Stimulated activated CD8-positive, alpha-beta memory T cell treated with anti-CD3 and anti-CD28 coated beads, Interleukin-4, amount 100 ng/mL, for 24 hours (primary cell): ENCODE data around the gene MINK1.
"Not testable (repeated sequence)": the region's sequence is repeated elsewhere in the genome, so short reads cannot be mapped to it uniquely, and the experiment has no call there.

Experiments
- DNase-seq: peaks from one replicate; pipeline ENCODE4 v3.0.0-alpha.2; 2020; ENCODE audit warnings: low read depth

Gene MINK1

DNA sequence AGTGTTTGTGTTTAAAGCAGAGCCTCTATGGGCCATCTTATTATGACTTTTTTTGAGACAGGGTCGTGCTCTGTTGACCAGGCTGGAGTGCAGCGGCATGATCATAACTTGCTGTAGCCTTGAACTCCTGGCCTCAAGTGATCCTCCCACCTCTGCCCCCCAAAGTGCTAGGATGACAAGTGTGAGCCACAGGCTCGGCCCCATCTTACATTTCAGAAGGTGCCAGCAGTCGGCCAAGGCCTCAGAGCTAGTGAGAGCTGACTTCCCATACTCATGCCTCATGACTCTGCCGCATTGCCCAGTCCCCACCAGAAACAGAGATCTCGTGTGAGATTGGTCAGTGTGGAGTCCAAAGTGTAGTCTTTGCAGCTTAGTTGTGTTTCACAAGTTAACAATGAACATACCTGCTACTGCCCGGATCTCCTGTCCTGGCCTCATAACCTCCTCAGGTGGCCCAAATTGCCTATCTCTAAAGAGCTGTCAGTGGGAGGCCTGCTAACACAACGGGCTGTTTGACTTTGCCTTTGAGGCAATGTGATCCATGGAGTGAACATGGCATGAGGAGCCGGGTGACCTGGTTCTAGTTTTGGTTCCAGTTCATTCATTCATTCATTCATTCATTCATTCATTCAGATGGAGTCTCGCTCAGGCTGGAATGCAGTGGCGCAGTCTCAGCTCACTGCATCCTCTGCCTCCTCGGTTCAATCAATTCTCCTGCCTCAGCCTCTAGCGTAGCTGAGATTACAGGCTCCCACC lies 13.7 kb downstream of the MINK1 start:
- no peak for DNase-seq

DNA sequence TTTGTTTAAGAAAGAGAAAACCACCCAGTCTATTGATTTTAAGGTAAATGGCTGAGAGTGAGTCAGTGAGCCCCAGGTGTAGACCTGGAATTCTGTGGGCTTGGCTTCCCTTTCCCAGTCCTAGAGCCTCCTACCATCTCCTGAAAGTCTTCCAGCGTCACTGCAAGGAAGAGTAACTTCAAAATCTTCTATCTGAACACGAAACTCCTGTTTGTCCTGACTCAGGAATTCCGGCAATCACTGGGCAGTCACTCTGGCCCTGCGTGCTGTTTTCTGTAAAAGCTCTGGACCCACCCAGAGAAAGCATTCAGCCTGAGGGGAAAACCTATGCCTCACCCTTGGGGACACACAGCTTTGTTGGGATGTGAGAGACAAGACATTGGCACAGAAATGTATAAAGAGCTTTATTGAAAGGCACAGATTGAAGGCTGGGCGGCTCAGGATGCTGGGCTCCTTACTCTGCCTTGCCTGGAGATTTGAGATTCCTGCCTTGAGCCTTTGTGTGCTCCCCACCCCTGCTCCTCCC lies 15.9 kb downstream of the MINK1 start:
- DNase-seq = no peak

DNA sequence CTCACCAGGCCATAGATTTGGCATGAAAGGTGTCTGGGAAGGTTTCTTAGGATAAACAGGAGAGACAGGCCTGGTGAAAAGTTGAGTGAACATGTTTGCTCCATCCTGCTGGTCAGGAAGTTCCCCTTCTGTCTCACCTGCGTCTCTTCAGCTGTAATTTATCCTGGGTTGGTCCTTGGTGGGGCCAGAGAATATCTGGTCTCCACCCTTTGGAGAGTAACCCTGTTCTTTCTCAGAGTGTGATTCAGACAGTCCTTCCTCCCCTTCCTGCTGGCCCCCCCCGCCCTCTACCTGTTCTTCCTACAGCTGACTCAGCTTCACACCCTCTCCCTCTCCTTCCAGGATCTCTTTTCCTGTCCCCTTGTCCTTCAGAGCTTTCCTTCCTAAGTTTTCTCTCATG lies 17.1 kb downstream of the MINK1 start:
- no peak for DNase-seq

DNA sequence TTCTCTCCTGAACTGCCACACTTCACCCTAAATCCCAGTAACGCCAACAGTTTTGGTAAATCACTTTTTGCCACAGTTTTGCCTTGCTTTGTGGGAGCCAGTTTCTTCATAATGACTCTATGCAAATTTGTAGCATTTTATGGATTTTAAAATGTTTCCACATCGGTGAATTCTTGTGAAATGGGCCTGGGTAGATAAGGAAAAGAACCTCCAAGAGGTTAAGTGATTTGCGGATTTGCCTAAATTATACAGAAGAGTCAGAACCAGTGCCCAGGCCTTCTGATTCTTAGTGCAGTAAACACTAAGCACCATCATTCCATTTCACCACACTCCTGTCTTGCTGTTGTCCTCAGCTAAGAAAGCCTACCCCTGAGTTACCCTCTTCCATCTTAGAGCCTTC lies 17.9 kb downstream of the MINK1 start:
- DNase-seq = no peak

DNA sequence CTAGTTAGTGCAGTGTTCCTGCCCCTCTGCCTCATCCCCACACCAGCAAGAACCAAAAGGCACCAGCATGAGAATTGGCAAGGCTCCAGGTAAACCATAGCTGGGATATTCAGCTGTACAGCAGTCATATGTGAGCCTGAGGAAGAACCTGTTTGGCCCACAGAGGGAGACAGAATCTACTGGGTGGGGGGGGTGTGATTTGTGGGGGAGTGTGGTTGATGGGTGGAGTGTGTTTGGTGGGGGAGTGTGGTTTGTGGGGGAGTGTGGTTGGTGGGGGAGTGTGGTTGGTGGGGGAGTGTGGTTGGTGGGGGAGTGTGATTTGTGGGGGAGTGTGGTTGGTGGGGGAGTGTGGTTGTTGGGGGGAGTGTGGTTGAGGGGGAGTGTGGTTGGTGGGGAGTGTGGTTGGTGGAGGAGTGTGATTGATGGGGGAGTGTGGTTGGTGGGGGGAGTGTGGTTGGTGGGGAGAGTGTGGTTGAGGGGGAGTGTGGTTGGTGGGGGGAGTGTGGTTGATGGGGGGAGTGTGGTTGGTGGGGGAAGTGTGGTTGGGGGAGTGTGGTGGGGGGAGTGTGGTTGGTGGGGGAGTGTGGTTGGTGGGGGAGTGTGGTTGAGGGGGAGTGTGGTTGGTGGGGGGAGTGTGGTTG lies 19.5 kb downstream of the MINK1 start:
- no peak for DNase-seq

DNA sequence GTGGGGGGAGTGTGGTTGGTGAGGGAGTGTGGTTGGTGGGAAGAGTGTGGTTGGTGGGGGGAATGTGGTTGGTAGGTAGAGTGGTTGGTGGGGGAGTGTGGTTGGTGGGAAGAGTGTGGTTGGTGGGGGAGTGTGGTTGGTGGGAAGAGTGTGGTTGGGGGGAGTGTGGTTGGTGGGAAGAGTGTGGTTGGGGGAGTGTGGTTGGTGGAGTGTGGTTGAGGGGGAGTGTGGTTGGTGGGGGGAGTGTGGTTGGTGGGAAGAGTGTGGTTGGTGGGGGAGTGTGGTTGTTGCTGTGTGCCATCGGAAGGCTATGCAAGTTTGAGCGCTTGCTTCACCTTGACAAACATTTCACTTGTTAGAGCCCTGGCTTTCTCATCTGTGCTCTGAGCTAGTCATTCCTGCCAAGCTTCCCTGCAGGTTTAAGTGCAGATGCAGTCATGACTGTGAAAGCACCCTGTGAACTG lies 20.1 kb downstream of the MINK1 start:
- DNase-seq = no peak

DNA sequence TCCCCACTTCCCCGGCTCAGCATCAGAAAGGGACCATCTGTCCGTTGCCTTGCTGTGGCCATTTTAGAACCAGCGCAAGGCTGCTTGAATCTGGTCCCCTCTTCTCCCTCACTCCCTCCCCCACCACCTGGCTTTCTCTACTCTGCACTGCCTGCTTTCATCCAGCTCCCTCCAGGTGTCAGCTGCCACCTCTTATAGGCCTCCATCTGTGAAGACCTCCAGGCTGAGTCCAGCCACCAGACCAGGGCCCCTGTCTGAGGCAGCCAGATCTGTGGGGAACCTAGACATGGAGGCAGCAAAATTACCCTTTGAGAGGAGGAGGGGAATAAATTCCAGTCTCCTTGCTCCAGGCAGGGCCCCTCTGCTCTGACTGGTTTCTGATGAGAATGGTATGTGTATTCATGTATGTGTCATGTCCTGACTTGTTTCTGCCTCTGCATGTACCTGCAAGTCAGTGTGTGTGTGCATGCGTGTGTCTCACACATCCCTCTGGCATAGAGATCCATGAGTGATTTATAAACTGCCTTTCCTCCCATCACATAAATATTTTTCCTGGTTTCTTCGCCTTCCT lies 21.1 kb downstream of the MINK1 start:
- no peak for DNase-seq

DNA sequence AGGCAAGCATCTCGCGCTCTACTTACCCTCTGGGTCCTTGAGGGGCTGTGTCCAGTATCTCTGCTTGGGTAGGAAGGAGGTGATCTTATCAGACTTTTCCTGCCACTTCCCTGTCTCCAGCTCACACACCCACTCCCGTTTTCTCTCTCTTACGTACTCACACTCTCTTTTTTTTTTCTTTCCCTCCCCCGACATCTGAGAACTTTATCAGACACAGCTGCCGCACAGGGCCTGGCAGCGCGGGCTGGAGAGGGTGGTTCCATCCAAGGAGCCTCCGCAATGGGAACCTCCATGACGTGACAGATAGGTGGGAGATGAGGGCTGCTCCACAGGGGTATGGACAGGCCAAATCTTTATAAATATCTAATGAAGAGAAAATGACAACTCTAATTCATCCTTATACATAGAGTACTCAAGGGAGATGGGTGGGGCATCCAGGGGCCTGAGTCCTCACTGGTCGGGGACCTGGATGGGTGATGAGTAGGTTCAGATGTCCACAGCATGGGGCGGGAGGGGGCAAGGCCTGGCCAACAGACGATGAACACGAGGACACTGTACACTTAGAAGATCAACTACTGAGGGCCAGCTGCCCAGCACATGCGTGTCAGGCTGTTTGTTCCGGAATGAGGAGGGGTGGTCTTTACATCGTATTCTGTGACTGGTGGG lies 23.3 kb downstream of the MINK1 start:
- DNase-seq = no peak

DNA sequence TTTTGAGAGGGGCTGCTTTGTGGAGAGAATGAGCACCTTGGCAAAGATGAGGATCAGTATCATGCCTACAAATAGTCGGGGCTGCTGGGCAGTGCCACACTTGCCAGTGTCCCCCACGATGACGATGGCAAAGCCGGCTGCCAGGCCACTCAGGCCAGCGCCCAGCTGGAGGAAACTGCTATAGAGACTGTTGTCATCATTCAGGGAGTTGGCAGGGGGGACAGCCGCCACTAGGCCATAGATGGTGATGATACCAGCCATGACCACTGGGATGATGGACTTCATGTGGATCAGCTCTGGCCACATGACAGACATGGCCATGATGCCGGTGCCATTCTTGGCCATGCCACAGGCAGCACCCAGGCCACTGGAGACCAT lies 23.8 kb downstream of the MINK1 start:
- no peak for DNase-seq

DNA sequence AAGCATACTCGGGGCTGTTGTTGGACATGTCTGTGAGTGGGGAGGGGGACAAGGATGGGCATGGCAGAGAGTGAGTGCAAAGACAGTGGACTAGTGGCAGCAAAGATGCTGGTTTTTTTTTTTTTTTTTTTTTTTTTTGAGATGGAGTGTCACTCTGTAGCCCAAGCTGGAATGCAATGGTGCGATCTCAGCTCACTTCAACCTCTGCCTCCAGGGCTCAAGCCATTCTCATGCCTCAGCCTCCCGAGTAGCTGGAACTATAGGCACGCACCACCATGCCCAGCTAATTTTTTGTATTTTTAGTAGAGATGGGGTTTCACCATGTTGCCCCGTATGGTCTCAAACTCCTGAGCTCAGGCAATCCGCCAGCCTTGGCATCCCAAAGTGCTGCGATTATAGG lies 24.2 kb downstream of the MINK1 start:
- DNase-seq = not testable (repeated sequence)

DNA sequence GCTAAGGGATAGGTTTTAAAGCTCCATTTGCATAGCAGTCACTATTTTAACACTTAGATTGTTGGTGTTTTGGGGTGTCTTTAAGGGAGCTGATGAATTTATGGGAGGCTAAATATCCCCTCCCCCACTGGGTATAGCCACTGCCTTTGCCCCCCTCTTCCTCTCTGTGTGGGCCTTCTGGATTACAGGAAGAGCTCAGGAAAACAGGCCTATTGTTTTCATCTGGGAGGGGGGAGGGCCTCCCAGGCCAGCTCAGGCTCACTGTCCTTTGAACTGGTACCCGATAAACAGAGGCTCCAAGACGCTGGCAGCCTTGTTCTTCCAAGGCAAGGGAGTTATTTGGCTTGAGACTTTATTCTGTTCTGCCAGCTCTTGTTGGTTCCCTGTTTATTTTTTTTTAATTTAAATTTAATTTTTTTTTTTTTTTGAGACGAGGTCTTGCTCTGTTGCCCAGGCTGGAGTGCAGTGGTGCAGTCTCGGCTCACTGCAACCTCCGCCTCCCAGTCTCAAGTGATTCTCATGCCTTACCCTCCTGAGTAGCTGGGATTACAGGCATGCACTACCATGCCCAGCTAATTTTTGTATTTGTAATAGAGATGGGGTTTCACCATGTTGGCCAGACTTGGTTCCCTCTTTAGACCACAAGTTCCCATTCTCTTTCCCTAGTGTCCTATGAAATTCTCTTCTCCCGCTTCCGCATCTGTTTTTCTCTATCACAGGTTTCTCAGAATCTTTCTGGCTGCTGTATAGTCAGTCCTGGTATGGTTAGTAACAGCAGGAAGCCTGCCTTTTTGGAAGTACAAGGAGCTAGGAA lies 25.1 kb downstream of the MINK1 start:
- DNase-seq = no peak

DNA sequence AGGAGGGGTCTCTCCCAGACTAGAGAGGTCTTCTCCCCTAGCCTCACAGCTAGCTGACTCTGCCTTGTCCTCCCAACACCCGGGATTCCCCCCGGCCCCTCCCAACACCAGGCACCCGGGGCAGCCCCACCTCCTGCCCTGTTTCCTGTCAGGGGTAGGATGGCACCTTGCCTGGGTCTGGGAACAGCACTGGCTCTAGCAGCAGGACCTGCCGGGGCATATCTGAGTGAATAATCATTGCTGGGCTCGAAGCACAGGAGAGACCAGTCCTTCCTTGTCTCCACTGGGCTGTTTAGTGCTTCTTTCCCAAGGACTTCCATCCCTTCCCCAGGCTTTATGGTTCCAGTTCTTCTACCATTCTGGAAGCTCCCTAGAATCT lies 25.7 kb downstream of the MINK1 start:
- DNase-seq = no peak

DNA sequence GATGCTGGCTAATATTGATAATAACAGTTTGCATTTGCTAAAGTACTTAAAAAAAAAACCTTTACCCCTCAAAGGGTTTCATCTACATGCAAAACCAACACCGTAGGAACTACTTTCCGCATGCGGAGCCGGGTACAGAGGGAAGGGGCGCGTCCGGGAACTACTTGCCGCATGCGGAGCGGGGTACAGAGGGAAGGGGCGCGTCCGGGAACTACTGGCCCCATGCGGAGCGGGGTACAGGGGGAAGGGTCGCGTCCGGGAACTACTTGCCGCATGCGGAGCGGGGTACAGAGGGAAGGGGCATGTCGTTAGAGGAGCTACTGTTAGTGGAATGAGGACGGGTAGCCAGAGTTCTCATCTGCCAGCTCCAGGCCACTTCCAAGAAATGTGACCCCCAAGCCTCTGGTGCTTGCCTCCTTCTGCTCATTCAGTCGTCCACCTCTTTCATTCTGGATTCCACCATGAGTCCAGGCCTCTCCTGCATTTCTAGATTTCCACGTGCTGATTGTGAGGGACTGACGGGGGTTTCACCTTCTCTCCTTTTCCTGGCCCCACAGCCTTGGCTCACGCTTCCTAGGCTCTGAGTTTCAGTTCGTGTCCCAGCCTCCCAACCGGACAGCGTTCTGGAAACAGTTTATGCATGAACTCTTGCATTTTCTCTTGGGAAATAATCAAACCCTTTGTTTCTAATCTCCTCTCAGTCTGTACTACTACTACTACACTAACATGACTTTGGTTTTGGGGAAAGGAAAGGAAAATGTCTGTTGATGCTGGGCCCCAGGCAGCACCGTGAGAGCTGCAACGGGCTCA lies 26.9 kb downstream of the MINK1 start:
- no peak for DNase-seq

DNA sequence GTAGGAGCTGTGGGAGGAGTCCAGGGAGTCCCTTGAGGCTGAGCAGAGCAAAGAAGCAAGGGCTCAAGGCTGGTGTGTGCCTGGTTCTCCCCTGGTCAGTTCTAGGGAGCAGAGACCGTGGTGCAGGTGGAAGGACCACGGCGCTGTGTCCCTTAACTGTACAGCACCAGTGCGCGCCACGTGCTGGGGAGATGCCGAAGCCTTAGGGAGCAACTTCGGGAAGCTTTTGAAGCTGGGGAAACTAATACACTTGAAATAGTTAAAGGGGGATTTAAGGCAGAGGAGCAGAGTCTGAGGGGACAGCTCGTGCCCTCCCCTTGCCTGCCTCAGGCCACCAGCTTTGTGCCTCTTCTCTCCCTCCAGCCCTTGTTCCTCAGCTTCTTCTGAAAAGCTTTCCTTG lies 27.5 kb downstream of the MINK1 start:
- no peak for DNase-seq

DNA sequence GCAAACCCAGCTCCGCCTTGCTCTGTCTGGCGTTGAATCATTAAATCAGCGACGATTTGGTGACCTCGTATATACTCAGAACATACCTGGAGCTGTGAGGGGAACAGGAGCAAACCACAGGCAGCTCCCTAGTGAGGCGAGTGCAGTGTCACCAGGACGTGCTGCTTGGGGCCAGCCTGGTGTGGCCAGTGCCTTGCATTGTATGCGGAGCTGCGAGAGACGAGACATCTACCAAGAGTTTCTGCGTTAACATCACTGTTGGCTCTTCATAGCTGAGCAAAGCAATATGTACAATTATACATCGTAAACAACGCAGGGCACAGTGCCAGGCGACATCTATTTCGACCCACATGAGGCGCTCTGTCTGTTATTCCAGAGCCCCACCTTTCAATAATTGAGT lies 27.9 kb downstream of the MINK1 start:
- no peak for DNase-seq

DNA sequence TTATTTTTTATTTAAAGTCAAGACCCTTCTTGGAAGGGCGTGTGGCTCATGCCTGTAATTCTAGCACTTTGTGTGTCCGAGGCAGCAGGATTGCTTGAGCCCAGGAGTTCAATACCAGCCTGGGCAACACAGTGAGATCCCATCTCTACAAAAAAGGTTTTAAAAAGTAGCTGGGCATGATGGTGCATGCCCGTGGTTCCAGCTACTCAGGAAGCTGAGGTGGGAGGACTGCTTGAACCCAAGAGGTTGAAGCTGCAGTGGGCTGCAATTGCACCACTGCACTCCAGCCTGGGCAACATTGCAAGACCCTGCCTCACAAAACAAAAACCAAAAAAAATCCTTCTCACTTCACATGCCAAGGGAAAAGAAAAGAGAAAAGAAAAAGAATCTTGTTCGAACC lies 29.6 kb downstream of the MINK1 start:
- no peak for DNase-seq

DNA sequence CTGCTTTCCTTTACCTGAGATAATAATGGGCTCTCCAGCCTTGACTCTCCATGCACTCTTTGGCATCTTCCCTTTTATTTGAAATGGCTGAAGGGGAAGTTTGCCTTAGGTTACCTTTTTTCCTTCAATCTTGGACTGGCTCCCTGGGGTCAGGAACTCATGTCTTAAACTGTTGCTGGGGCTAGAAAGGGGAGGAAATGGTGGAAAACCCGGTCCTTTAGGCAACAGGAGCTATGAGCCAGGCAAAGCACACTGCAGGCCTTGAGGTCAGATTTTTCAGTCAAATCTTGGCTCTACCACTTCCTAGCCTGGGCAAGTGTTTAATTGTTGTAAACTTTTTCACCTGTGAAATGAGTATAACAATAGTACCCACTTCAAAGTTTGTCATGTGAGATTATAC lies 30.2 kb downstream of the MINK1 start:
- no peak for DNase-seq

DNA sequence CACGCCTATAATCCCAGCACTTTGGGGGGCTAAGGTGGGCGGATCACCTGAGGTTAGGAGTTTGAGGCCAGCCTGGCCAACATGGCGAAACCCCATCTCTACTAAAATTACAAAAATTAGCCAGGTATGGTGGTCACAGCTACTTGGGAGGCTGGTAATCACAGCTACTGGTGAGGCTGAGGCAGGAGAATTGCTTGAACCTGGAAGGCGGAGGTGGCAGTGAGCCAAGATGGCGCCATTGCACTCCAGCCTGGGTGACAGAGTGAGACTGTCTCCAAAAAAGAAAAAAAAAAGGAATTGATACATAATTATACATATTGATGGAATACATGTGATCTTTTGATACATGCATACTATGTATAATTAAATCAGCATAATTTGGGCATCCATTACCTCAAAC lies 34.4 kb downstream of the MINK1 start:
- not testable (repeated sequence) for DNase-seq

DNA sequence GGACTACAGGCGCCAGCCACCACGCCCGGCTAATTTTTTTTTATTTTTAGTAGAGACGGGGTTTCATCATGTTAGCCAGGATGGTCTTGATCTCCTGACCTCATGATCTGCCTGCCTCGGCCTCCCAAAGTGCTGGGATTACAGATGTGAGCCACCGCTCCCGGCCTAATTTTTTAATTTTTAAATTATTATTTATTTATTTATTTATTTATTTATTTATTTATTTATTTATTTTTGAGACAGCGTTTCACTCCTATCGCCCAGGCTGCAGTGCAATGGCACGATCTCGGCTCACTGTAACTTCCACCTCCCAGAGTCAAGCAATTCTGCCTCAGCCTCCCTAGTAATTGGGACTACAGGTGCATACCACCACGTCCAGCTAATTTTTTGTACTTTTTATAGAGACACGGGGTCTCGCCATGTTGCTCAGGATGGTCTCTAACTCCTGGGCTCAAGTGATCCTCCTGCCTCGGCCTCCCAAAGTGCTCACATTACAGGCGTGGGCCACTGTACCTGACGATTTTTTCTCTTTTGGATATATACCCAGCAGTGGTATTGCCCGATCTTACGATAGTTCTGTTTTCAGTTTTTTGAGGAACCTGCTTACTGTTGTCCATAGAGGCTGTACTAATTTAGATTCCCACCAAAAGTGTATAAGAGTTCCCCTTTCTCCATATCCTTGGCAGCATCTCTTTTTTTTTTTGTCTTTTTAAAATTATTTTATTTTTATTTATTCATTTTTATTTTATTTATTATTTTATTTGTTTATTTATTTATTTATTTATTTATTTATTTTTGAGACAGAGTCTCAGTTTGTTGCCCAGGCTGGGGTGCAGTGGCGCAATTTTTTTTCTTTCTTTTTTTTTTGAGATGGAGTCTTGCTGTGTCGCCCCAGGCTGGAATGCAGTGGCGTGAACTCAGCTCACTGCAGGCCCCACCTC lies 36.2 kb downstream of the MINK1 start:
- DNase-seq = not testable (repeated sequence)

DNA sequence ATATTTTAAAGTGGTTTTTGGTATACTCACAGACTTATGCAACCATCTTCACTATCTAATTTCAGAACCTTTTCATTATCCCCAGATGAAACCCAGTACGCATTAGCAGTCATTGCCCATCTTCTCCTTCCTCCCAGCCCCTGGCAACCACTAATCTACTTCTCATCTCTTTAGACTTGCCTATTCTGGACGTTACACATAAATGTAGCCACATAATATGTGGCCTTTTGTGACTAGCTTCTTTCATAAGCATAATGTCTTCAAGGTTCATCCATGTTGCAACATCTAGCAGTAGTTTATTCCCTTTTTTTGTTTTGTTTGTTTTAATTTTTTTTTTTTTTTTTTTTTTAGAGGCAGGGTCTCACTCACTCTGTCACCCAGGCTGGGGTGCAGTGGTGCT lies 37.7 kb downstream of the MINK1 start:
- no peak for DNase-seq
